ENCODE measurements around the gene NUP93.
"Not testable (repeated sequence)": the region's sequence is repeated elsewhere in the genome, so short reads cannot be mapped to it uniquely, and the experiment has no call there.

Gene NUP93

GRCh38 chr16:56852401-56852730 lies 122.4 kb downstream of the NUP93 start:
- no peak for DNase-seq

- no peak for DNase-seq
These were observed 123.0 kb downstream of the NUP93 start for GRCh38 chr16:56852968-56853367.

- no peak for DNase-seq
These were observed 125.3 kb downstream of the NUP93 start for GRCh38 chr16:56855201-56855600.

GRCh38 chr16:56855946-56856345 lies 126.0 kb downstream of the NUP93 start:
- no peak for DNase-seq

GRCh38 chr16:56856876-56857447 lies 127.0 kb downstream of the NUP93 start:
- no peak for DNase-seq

- DNase-seq = no peak
These were observed 128.4 kb downstream of the NUP93 start for GRCh38 chr16:56858374-56858773.

- no peak for DNase-seq
These were observed 129.7 kb downstream of the NUP93 start for GRCh38 chr16:56859636-56860035.

GRCh38 chr16:56860226-56861020 lies 130.5 kb downstream of the NUP93 start:
- DNase-seq = no peak

- DNase-seq = no peak
These were observed 131.2 kb downstream of the NUP93 start for GRCh38 chr16:56861092-56861610.

GRCh38 chr16:56861756-56862155 lies 131.8 kb downstream of the NUP93 start:
- DNase-seq = no peak

GRCh38 chr16:56862776-56863175 lies 132.8 kb downstream of the NUP93 start:
- DNase-seq = no peak

- DNase-seq = no peak
These were observed 135.0 kb downstream of the NUP93 start, which contains the start of gene SLC12A3 for GRCh38 chr16:56864960-56865359. Gene SLC12A3 (plus strand): TSS chr16:56865207. CDS start chr16:56865236, 29 bp downstream.

- DNase-seq = no peak
These were observed 135.6 kb downstream of the NUP93 start for GRCh38 chr16:56865394-56866062.

- peak; percentile 42 for DNase-seq
These were observed 137.3 kb downstream of the NUP93 start for GRCh38 chr16:56866955-56867830.

GRCh38 chr16:56868175-56868574 lies 138.2 kb downstream of the NUP93 start:
- DNase-seq = no peak

- not testable (repeated sequence) for DNase-seq
These were observed 138.8 kb downstream of the NUP93 start for GRCh38 chr16:56868766-56869165.

- DNase-seq = no peak
These were observed 139.8 kb downstream of the NUP93 start for GRCh38 chr16:56869513-56870275.

- no peak for DNase-seq
These were observed 140.5 kb downstream of the NUP93 start for GRCh38 chr16:56870276-56870888.

- no peak for DNase-seq
These were observed 141.3 kb downstream of the NUP93 start for GRCh38 chr16:56871172-56871593.

GRCh38 chr16:56872863-56873391 lies 143.0 kb downstream of the NUP93 start:
- no peak for DNase-seq

GRCh38 chr16:56874800-56875199 lies 144.9 kb downstream of the NUP93 start:
- DNase-seq = no peak

All from NCI-H1694 (cell line).